Large intestine (tissue), 3 donors: ENCODE data around the gene ALKBH4. TPM values are rescaled to one million over a fixed set of nuclear protein-coding genes. Genes with fewer than 3 reads are reported as not detected.
"Not testable (repeated sequence)": the region's sequence is repeated elsewhere in the genome, so short reads cannot be mapped to it uniquely, and the experiment has no call there.

Experiments
- DNase-seq, 2 donors: peaks; one replicate each; pipeline versions ENCODE4 v3.0.0 to v3.0.0-alpha.2; 2013
- H3K27ac ChIP-seq: one replicate; pipeline ENCODE4 v1.5.1; 2013; ENCODE audit warnings: low read length
- H3K27me3 ChIP-seq: 2 replicates; pipeline ENCODE4 v1.6.1; 2013; ENCODE audit warnings: low read length; ENCODE audit not compliant: control insufficient read depth, insufficient read depth
- H3K36me3 ChIP-seq: 2 replicates; pipeline ENCODE4 v1.6.1; 2013; ENCODE audit warnings: low read length; ENCODE audit not compliant: control insufficient read depth, insufficient read depth
- H3K4me1 ChIP-seq: one replicate; pipeline ENCODE4 v1.6.1; 2013; ENCODE audit warnings: low read length; ENCODE audit not compliant: control insufficient read depth, insufficient read depth
- H3K4me3 ChIP-seq: one replicate; pipeline ENCODE4 v1.5.1; 2013; ENCODE audit warnings: low read length
- H3K9me3 ChIP-seq: one replicate; pipeline ENCODE4 v1.6.1; 2013; ENCODE audit warnings: mild to moderate bottlenecking, low read depth, low read length, moderate library complexity; ENCODE audit not compliant: control insufficient read depth
- WGBS: methylation state at CpG from one replicate; pipeline ENCODE4 v1.1.5; 2013; ENCODE audit warnings: low lambda C conversion rate; ENCODE audit not compliant: insufficient coverage; 5-methylcytosine and 5-hydroxymethylcytosine counted together
- polyA plus RNA-seq: library from polyadenylated mRNA; unstranded; fragments of 120-200 nt; gene quantifications from one replicate; pipeline ENCODE4 v1.2.1, GENCODE V29; 2013

The ALKBH4 gene
- polyA plus RNA-seq, 1 donor: 10.5 TPM

- H3K36me3 ChIP-seq: peaks cover 83% of the 10 kb centered on the region
- no peaks in the 10 kb centered on the region for H3K4me1 ChIP-seq
- DNase-seq: no peak
- no CpG with 5 or more reads among the region's 5 CpGs for WGBS
- no peaks in the 10 kb centered on the region for H3K9me3 ChIP-seq
- H3K27me3 ChIP-seq: no peaks in the 10 kb centered on the region
- no peak overlapping the region for H3K4me3 ChIP-seq
- no peak overlapping the region for H3K27ac ChIP-seq
These were observed 51.6 kb downstream of the ALKBH4 start for GRCh38 chr7:102413091-102413490.

GRCh38 chr7:102412548-102412947 lies 52.1 kb downstream of the ALKBH4 start:
- no peaks in the 10 kb centered on the region for H3K4me1 ChIP-seq
- no peak overlapping the region for H3K27ac ChIP-seq
- H3K9me3 ChIP-seq: no peaks in the 10 kb centered on the region
- no peak for DNase-seq
- peaks cover 86% of the 10 kb centered on the region for H3K36me3 ChIP-seq
- no peak overlapping the region for H3K4me3 ChIP-seq
- no peaks in the 10 kb centered on the region for H3K27me3 ChIP-seq
- WGBS: no CpG with 5 or more reads among the region's 6 CpGs

GRCh38 chr7:102410918-102411317 lies 53.7 kb downstream of the ALKBH4 start:
- Histone ChIP-seq H3K4me3 (no peak overlapping the region), H3K9me3 (no peaks in the 10 kb centered on the region), H3K4me1 (no peaks in the 10 kb centered on the region), H3K27ac (no peak overlapping the region), H3K27me3 (no peaks in the 10 kb centered on the region), H3K36me3 (peaks cover 88% of the 10 kb centered on the region)
- no CpG with 5 or more reads among the region's 5 CpGs for WGBS
- no peak for DNase-seq

GRCh38 chr7:102410123-102410522 lies 54.5 kb downstream of the ALKBH4 start:
- DNase-seq: no peak
- Histone ChIP-seq H3K9me3 (no peaks in the 10 kb centered on the region), H3K4me3 (no peak overlapping the region), H3K4me1 (no peaks in the 10 kb centered on the region), H3K36me3 (peaks cover 89% of the 10 kb centered on the region), H3K27me3 (no peaks in the 10 kb centered on the region), H3K27ac (no peak overlapping the region)
- no CpG with 5 or more reads among the region's 6 CpGs for WGBS

GRCh38 chr7:102409340-102409739 lies 55.3 kb downstream of the ALKBH4 start:
- Histone ChIP-seq H3K4me1 (peaks cover 2% of the 10 kb centered on the region), H3K27me3 (no peaks in the 10 kb centered on the region), H3K27ac (no peak overlapping the region), H3K9me3 (no peaks in the 10 kb centered on the region), H3K36me3 (peaks cover 84% of the 10 kb centered on the region), H3K4me3 (no peak overlapping the region)
- no CpG with 5 or more reads among the region's 4 CpGs for WGBS
- DNase-seq: no peak

- peaks cover 87% of the 10 kb centered on the region for H3K36me3 ChIP-seq
- H3K9me3 ChIP-seq, H3K4me3 ChIP-seq, DNase-seq, H3K27ac ChIP-seq, H3K27me3 ChIP-seq, H3K4me1 ChIP-seq: not testable (repeated sequence)
- no CpG with 5 or more reads among the region's 6 CpGs for WGBS
These were observed 56.1 kb downstream of the ALKBH4 start for GRCh38 chr7:102408530-102408929.

GRCh38 chr7:102407910-102408309 lies 56.8 kb downstream of the ALKBH4 start:
- H3K4me1 ChIP-seq: peaks cover 2% of the 10 kb centered on the region
- no CpG with 5 or more reads among the region's 6 CpGs for WGBS
- H3K27me3 ChIP-seq: no peaks in the 10 kb centered on the region
- H3K27ac ChIP-seq: no peak overlapping the region
- no peak for DNase-seq
- H3K9me3 ChIP-seq: no peaks in the 10 kb centered on the region
- peaks cover 89% of the 10 kb centered on the region for H3K36me3 ChIP-seq
- H3K4me3 ChIP-seq: no peak overlapping the region

Other genes starting within 250 kb of the ALKBH4 start
- 1.6 TPM for gene SH2B2, start 178.0 kb downstream of the ALKBH4 start, polyA plus RNA-seq
- gene SPDYE6, start 108.4 kb downstream of the ALKBH4 start, polyA plus RNA-seq: 4.3 TPM
- gene PRKRIP1, start 68.5 kb downstream of the ALKBH4 start, polyA plus RNA-seq: 30.0 TPM
- gene ORAI2, start 31.3 kb downstream of the ALKBH4 start, polyA plus RNA-seq: 9.9 TPM
- gene LRWD1, start 121 bp upstream of the ALKBH4 start, polyA plus RNA-seq: 11.2 TPM
- 50.7 TPM for gene POLR2J, start 14.1 kb upstream of the ALKBH4 start, polyA plus RNA-seq
- 14.2 TPM for gene RASA4B, start 52.9 kb upstream of the ALKBH4 start, polyA plus RNA-seq
- 17.0 TPM for gene UPK3BL2, start 78.8 kb upstream of the ALKBH4 start, polyA plus RNA-seq
- 3.2 TPM for gene SPDYE2, start 86.4 kb upstream of the ALKBH4 start, polyA plus RNA-seq
- 40.4 TPM for gene POLR2J3, start 107.7 kb upstream of the ALKBH4 start, polyA plus RNA-seq
- 30.1 TPM for gene RASA4, start 151.9 kb upstream of the ALKBH4 start, polyA plus RNA-seq
- 33.0 TPM for gene UPK3BL1, start 177.9 kb upstream of the ALKBH4 start, polyA plus RNA-seq
- 1.0 TPM for gene SPDYE2B, start 185.5 kb upstream of the ALKBH4 start, polyA plus RNA-seq
- 4.4 TPM for gene POLR2J2, start 206.8 kb upstream of the ALKBH4 start, polyA plus RNA-seq